Muscle layer of colon (tissue), 2 donors: ENCODE data around the gene CCDC88C.

Experiments used
- H3K27ac ChIP-seq: one replicate; pipeline ENCODE4 v1.7.0; 2013; ENCODE audit warnings: low read depth, mild to moderate bottlenecking, low read length, moderate library complexity
- H3K27me3 ChIP-seq, 2 donors: one replicate each; pipeline ENCODE4 v1.7.0; 2013; ENCODE audit warnings: low read length in 2 of 2, mild to moderate bottlenecking in 2 of 2; ENCODE audit not compliant: insufficient read depth in 2 of 2, control insufficient read depth in 1 of 2
- H3K36me3 ChIP-seq: one replicate; pipeline ENCODE4 v1.7.0; 2013; ENCODE audit warnings: mild to moderate bottlenecking, low read length; ENCODE audit not compliant: insufficient read depth
- H3K4me1 ChIP-seq: one replicate; pipeline ENCODE4 v1.7.0; 2013; ENCODE audit warnings: mild to moderate bottlenecking, low read length; ENCODE audit not compliant: insufficient read depth
- H3K4me3 ChIP-seq, 2 donors: one replicate each; pipeline ENCODE4 v1.7.0; 2013; ENCODE audit warnings: low read length in 2 of 2, low read depth in 1 of 2, mild to moderate bottlenecking in 1 of 2, moderate library complexity in 1 of 2
- H3K9ac ChIP-seq: one replicate; pipeline ENCODE4 v1.7.0; 2013; ENCODE audit warnings: low read length
- H3K9me3 ChIP-seq: one replicate; pipeline ENCODE4 v1.7.0; 2013; ENCODE audit warnings: mild to moderate bottlenecking, low read length
- donor health status: abdominal sarcoma.
- donor health status: Adenocarcinoma of cecum.

The CCDC88C gene

DNA sequence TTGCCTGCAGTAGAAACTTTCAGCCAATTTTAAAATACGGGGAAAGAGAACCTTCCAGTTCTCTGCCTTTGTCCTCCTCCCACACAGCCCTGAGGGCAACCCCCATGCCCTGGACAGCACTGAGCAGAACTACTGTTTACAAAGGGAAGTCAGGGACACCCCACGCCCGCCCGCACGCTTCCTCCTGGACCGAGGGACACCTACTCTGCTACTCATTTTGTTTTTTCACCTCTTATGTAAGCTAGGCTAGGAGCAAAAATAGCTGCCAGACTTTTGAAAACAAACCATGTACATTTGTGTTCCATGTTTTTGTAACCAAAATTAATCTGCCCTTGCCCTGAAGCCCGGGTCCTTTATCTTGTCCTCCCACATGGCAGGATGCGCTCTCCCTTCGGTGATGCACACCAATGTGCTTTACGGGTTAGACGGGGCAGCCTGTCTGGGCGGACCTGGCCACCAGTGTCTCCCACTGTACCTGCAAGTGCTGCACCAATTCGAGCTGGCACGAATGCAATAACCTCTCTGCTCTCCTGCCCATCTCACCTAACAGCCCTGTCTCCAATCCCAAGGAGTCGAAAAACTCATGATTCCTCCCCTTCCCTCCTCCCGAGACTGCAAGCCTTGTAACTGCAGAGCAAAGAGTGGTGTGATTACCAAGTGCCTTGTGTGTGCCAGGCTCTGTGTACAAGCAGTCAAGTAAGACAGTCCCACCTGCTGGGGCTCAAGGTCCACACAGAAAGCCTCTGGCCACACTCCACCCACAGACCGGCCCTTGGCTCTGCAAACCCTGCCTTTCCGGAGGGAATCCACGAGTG is 85.2 kb downstream of the CCDC88C start:
- H3K9ac ChIP-seq, result no peak overlapping the region
- no peaks in the 10 kb centered on the region for H3K36me3 ChIP-seq
- no peaks in the 10 kb centered on the region for H3K27me3 ChIP-seq
- H3K4me3 ChIP-seq, result no peak overlapping the region
- H3K9me3 ChIP-seq, result no peaks in the 10 kb centered on the region
- no peak overlapping the region for H3K27ac ChIP-seq
- H3K4me1 ChIP-seq, result no peaks in the 10 kb centered on the region

DNA sequence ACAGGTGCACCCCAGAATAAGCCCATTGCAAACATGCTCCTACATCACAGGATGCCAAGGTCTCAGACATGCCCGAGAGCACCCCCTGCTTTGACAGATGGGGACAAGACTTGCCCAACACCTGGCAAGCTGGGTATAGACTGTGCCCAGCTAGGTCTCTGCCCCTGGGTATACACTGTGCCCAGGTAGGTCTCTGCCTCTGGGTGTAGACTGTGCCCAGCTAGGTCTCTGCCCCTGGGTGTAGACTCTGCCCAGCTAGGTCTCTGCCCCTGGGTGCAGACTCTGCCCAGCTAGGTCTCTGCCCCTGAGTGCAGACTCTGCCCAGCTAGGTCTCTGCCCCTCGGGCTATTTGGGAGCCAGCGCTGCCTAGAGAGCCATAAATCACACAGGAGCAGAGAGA is 85.9 kb downstream of the CCDC88C start:
- Histone ChIP-seq H3K36me3 (no peaks in the 10 kb centered on the region), H3K4me1 (no peaks in the 10 kb centered on the region), H3K9me3 (no peaks in the 10 kb centered on the region), H3K27ac (no peak overlapping the region), H3K27me3 (no peaks in the 10 kb centered on the region), H3K9ac (no peak overlapping the region), H3K4me3 (no peak overlapping the region)

DNA sequence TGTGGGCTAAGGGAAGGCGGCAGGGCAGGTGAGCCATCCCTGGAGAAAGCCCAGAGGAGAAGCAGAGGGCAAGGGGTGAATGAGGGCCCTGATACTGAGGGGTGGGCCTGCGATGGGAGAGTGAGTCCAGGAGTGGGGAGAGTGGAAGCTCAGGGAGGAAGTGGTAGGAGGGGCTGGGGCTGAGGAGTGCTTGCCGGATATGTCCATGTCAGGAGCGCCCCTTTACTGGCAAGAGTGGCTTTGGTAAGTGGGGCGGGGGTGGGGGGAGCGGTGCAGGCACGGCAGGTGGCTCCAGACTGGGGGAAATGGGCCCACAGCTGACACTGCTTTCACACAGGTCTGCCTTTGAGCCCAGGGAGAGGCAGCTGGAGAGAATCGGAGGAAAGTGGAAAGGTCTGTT is 86.8 kb downstream of the CCDC88C start:
- Histone ChIP-seq H3K27ac (no peak overlapping the region), H3K4me1 (no peaks in the 10 kb centered on the region)

DNA sequence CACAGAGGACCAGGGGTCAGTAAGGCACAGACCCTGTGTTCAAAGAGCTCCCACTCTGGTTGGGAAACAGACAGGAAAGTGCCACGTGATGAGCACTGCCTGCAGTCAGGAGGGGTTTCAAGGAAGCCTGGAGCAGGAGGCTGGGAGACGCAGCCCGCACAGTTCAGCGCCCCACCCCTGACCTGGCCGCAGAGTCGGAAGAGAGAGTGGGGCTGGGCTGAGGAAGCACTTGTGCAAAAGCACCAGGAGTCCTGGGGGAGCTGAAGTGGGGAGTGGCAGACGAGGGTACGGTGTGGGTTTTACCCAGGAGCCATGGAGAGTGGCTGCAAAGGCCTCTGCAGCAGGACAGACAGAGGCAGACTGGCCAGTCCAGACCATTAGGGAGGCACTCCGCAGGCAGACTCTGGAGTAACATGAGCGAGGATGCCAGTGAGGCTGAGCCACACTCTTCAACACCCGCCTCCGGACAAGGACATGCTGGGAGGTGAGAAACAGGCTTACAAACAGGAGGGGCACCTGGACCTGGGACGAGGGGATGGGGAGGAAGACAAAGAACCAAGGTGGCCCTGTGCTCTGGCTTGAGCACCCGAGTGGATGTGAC is 87.4 kb downstream of the CCDC88C start:
- H3K4me3 ChIP-seq, result no peak overlapping the region
- H3K36me3 ChIP-seq, result no peaks in the 10 kb centered on the region
- H3K27ac ChIP-seq, result no peak overlapping the region
- H3K9me3 ChIP-seq, result no peaks in the 10 kb centered on the region
- H3K9ac ChIP-seq, result no peak overlapping the region
- no peaks in the 10 kb centered on the region for H3K27me3 ChIP-seq
- H3K4me1 ChIP-seq, result no peaks in the 10 kb centered on the region

More for the DNA sequence above, 86.8 kb downstream of the CCDC88C start:
- no peaks in the 10 kb centered on the region for H3K9me3 ChIP-seq
- no peaks in the 10 kb centered on the region for H3K27me3 ChIP-seq
- no peak overlapping the region for H3K9ac ChIP-seq
- no peaks in the 10 kb centered on the region for H3K36me3 ChIP-seq
- H3K4me3 ChIP-seq, result no peak overlapping the region

DNA sequence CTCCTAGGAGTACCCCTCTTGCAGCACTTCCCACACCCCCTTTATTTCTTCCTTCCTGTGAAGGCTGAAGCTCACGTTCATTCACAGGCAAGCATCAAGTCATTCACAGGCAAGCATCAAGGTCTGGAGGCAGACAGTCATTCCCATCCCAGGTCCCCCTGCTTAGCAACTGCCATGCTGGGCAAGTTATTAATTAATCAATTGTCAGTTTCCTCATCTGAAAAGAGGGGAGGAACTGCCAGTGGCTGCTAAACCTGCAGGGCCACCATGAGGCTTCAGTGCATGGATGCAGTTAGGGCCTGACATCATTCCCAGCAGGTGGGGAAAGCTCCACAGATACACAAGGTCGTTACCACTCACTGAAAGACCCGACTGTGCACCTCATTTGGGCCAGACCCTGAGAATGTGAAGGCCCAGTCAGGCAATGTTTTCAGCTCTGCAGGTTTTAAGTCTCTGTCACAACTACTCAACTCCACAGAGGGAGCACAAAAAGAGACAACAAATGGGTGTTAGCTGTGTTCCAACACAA is 88.1 kb downstream of the CCDC88C start:
- no peaks in the 10 kb centered on the region for H3K9me3 ChIP-seq
- no peak overlapping the region for H3K9ac ChIP-seq
- peaks cover 6% of the 10 kb centered on the region for H3K4me1 ChIP-seq
- H3K36me3 ChIP-seq, result no peaks in the 10 kb centered on the region
- H3K27me3 ChIP-seq, result no peaks in the 10 kb centered on the region
- H3K4me3 ChIP-seq, result no peak overlapping the region
- no peak overlapping the region for H3K27ac ChIP-seq

GRCh38 chr14:91328313-91329050 is 89.1 kb downstream of the CCDC88C start:
- peaks cover 16% of the 10 kb centered on the region for H3K4me1 ChIP-seq
- H3K27me3 ChIP-seq, result no peaks in the 10 kb centered on the region
- no peak overlapping the region for H3K4me3 ChIP-seq
- no peak overlapping the region for H3K27ac ChIP-seq
- no peaks in the 10 kb centered on the region for H3K36me3 ChIP-seq
- no peaks in the 10 kb centered on the region for H3K9me3 ChIP-seq
- H3K9ac ChIP-seq, result no peak overlapping the region

GRCh38 chr14:91327661-91328312 is 89.8 kb downstream of the CCDC88C start:
- H3K4me1 ChIP-seq, result peaks cover 19% of the 10 kb centered on the region
- H3K9me3 ChIP-seq, result no peaks in the 10 kb centered on the region
- H3K27me3 ChIP-seq, result no peaks in the 10 kb centered on the region
- H3K4me3 ChIP-seq, result no peak overlapping the region
- H3K27ac ChIP-seq, result no peak overlapping the region
- H3K9ac ChIP-seq, result no peak overlapping the region
- no peaks in the 10 kb centered on the region for H3K36me3 ChIP-seq

- peaks cover 19% of the 10 kb centered on the region for H3K4me1 ChIP-seq
- H3K27ac ChIP-seq, result no peak overlapping the region
- H3K9ac ChIP-seq, result no peak overlapping the region
Measured at GRCh38 chr14:91327250-91327595, 90.4 kb downstream of the CCDC88C start.

GRCh38 chr14:91326514-91327249 is 90.9 kb downstream of the CCDC88C start:
- Histone ChIP-seq H3K36me3 (no peaks in the 10 kb centered on the region), H3K27ac (no peak overlapping the region), H3K4me1 (peaks cover 19% of the 10 kb centered on the region), H3K9ac (no peak overlapping the region), H3K9me3 (no peaks in the 10 kb centered on the region), H3K4me3 (no peak overlapping the region), H3K27me3 (no peaks in the 10 kb centered on the region)

More at GRCh38 chr14:91327250-91327595, 90.4 kb downstream of the CCDC88C start:
- Histone ChIP-seq H3K27me3 (no peaks in the 10 kb centered on the region), H3K36me3 (no peaks in the 10 kb centered on the region), H3K9me3 (no peaks in the 10 kb centered on the region), H3K4me3 (no peak overlapping the region)

DNA sequence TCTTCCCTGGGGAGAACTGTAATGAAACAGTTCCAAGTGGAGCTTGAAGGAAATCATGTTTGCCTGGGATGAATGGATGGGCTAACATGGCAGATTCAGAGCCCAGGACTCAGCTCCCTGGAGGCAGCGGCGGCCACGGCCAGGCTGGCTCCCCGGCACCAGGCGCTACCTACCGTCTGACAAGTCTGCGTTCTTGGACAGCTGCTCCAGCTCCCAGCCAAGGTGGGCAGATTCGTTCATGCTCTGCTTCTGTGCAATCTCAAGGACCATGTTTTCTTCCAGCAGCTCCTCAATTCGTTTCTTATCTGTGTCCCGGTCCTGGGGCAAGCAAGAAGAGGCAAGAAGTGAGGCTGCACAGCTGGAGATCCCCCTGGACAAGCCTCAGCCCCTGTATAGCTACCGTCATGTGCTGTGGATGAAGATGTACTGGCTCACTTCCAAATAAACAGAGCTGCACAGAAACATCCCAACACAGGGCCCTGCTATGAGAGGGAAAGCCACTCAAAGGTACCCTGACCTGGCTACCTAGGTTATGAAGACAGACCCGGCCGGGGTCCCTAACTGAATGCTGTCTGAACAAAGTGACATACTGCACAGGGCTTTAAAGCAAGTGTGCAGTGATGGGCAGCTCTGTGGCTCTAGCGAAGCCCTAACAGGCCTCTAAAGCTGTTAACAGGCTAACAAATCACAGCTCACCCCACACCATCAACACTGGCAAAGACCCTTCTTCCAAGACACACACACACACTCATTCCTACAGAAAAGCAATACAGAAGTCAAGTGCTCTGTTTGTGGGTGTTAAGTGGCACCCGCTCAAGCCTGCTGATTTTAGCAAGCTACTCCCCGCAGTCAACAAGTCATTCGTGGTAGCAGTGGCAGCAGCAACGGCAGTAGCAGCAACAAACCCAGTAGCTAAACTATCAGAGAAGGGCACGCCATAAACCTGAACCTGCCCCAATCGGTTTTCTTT is 92.7 kb downstream of the CCDC88C start:
- Histone ChIP-seq H3K9ac (no peak overlapping the region), H3K4me1 (peaks cover 19% of the 10 kb centered on the region), H3K27ac (no peak overlapping the region)

More for the DNA sequence above, 92.7 kb downstream of the CCDC88C start:
- Histone ChIP-seq H3K9me3 (no peaks in the 10 kb centered on the region), H3K4me3 (no peak overlapping the region), H3K36me3 (no peaks in the 10 kb centered on the region), H3K27me3 (no peaks in the 10 kb centered on the region)
